Urinary bladder (tissue), 4 donors: ENCODE measurements around the gene MACROH2A1. TPM values are rescaled to one million over a fixed set of nuclear protein-coding genes. Genes with fewer than 3 reads are reported as not detected.

Experiments used
- DNase-seq: peaks from one replicate; pipeline ENCODE4 v3.0.0-alpha.2; 2015; ENCODE audit errors: extremely low spot score
- H3K27ac ChIP-seq: one replicate; pipeline ENCODE4 v1.5.1; 2013; ENCODE audit warnings: low read depth, mild to moderate bottlenecking, moderate library complexity
- H3K36me3 ChIP-seq: one replicate; pipeline ENCODE4 v1.6.1; 2013; ENCODE audit warnings: mild to moderate bottlenecking, moderate library complexity; ENCODE audit not compliant: insufficient read depth
- H3K4me1 ChIP-seq: one replicate; pipeline ENCODE4 v1.6.1; 2013; ENCODE audit warnings: mild to moderate bottlenecking, moderate library complexity; ENCODE audit not compliant: insufficient read depth
- H3K4me3 ChIP-seq: one replicate; pipeline ENCODE4 v1.5.1; 2013; ENCODE audit warnings: low read depth, low read length
- WGBS: extraction: QIAGEN DNeasy Blood & Tissue Kit; methylation state at CpG from one replicate; pipeline ENCODE4 v1.1.7; 2013; 5-methylcytosine and 5-hydroxymethylcytosine counted together
- polyA plus RNA-seq: library from polyadenylated mRNA; stranded (reverse); fragments of 200-250 nt; gene quantifications from one replicate; pipeline ENCODE4 v1.2.3, GENCODE V29; 2013
- small RNA-seq: library from RNA; depleted of rRNA; stranded (forward); fragments of <200 nt; gene quantifications from one replicate; pipeline ENCODE3, GENCODE V24; 2014
- total RNA-seq: library from RNA; depleted of rRNA; stranded (reverse); fragments of >200 nt; gene quantifications from one replicate; pipeline ENCODE4 v1.2.3, GENCODE V29; 2014
- donor health status: healthy with polysubstance abuse.
- donor health status: healthy.

MACROH2A1 gene
- total and polyA plus RNA-seq, 2 donors = 122 to 150 TPM

DNA sequence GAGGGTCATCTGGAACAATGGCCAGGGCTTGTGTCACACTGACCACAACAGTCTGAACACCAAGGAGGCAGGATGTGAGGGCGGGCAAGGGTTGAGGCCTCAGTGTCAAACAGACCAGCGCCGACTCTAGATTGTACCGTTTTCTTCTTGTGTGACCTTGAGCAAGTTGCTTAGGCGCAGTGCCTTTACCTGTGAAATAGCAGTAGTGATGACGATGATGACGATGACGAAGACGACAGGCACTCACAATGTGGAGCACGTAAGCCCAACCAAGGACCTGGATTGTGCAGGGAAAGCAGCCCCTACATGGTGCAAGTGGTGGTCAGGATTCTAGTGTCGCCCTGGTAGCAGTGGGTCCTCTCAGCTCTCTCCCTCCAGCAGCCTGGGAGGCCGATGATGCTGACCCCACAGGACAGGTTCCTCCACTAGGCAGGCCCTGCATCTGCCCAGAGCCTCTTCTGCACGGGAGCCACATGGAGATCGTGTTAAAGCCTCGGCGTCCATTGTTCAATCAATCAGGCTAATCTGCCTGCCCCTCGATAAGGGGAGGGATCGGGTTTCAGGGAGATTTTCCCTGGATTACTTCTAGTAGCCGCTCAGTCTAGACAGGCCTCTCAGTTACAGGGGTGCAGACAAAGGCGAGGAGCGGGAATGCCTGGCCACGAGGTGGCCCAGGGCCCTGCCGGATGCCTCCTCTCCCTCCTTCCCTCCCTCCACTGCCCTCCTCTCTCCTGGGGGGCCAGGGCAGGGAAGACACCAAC is 91.7 kb downstream of the MACROH2A1 start:
- WGBS = 81% methylated on average over 23 of the region's 23 CpGs
- H3K4me1 ChIP-seq = no peaks in the 10 kb centered on the region
- H3K27ac ChIP-seq = no peak overlapping the region
- H3K4me3 ChIP-seq = no peak overlapping the region
- no peaks in the 10 kb centered on the region for H3K36me3 ChIP-seq
- DNase-seq = no peak

DNA sequence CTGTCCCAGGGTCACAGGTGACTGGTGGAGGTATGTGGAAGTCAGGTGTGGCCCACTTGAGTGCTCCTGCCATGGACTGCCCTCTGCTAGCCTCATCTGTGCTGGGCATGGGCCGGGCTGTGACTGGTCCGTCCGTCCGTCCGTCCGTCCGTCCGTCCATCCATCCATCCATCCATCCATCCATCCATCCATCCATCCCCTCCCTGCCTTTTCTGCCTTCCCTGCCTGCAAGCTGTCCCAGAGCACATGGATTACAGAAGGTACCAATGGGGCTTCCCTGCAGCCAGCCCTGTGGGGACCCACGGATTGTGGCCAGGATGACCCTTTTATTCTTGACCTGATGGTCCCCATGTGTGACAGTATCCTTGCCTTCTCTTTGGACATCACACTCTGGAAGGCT is 92.5 kb downstream of the MACROH2A1 start:
- 95% methylated on average over 9 of the region's 9 CpGs for WGBS
- Histone ChIP-seq H3K4me1 (no peaks in the 10 kb centered on the region), H3K27ac (no peak overlapping the region), H3K36me3 (no peaks in the 10 kb centered on the region), H3K4me3 (no peak overlapping the region)
- no peak for DNase-seq

DNA sequence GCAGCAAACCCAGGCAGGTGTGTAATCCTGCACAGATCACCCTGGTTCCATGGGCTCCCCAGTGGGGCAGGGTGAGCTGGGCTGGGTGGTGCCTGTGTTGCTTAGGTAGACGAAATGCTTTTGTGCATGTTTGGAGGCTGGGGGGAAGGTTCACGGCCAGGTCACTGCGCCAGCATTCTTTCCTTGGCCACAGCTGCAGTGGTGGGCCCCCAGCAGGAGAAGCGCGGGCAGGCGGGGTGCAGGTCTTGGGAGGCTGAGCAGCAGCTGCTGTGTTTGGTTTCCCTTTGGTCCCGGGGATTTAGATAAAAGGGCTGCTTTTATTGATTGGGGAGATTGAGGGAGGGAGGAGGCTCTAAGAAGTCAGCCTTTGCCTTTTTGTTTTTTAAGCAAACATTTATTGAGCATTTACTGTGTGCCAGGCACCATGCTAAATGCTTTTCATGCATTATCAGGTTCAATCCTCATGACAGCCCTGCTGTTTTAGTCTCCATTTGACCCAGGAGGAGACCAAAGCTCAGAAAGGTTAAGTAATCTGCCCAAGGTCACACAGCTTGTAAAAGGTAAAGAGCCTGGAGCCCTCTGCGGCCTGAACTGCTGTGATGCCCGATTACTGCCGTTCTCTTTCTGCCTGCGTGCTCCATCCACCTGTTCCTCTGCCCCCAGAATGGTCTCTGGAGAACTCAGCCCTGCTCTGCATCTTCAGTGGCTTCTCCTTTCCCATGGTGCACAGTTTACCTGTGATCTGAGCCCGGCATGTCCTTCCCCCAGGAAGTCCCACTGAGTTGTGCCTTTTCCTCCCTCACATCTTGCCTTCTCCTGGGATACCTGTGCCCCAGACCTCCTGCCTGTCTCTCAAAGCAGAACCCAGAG is 94.4 kb downstream of the MACROH2A1 start:
- DNase-seq = no peak

DNA sequence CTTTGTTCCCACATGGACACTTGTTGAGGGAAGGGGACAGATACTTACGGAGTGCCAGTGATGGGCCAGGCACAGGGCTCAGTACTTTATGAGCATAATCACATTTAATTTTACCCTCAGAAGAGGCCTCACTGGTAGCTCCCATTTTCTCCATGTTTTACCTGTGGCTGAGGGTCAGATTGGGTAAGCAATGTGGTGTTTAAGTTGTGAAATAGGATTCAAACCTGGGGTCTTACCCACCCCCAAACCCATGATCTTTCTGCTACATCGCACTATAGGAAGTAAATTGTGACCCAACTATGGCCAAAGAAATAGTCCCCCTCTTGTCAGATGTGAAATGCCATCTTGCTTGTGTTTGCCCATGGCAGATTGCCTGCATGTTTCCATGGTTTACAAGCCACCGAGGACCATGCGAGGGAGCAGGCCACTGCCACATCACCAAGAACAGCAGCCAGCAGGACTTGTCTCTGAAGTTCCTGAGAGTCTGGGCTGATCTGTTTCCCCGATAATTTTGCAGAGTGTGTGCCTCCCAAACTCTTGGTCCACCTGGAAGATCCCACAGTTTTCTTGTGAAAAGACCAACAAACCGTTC is 95.4 kb downstream of the MACROH2A1 start:
- no peaks in the 10 kb centered on the region for H3K36me3 ChIP-seq
- no peak for DNase-seq
- no peak overlapping the region for H3K27ac ChIP-seq
- WGBS = 84% methylated on average over 6 of the region's 6 CpGs
- H3K4me3 ChIP-seq = no peak overlapping the region
- no peaks in the 10 kb centered on the region for H3K4me1 ChIP-seq

More for the DNA sequence above, 94.4 kb downstream of the MACROH2A1 start:
- Histone ChIP-seq H3K36me3 (no peaks in the 10 kb centered on the region), H3K4me1 (no peaks in the 10 kb centered on the region), H3K27ac (no peak overlapping the region), H3K4me3 (no peak overlapping the region)
- WGBS = 76% methylated on average over 12 of the region's 12 CpGs

DNA sequence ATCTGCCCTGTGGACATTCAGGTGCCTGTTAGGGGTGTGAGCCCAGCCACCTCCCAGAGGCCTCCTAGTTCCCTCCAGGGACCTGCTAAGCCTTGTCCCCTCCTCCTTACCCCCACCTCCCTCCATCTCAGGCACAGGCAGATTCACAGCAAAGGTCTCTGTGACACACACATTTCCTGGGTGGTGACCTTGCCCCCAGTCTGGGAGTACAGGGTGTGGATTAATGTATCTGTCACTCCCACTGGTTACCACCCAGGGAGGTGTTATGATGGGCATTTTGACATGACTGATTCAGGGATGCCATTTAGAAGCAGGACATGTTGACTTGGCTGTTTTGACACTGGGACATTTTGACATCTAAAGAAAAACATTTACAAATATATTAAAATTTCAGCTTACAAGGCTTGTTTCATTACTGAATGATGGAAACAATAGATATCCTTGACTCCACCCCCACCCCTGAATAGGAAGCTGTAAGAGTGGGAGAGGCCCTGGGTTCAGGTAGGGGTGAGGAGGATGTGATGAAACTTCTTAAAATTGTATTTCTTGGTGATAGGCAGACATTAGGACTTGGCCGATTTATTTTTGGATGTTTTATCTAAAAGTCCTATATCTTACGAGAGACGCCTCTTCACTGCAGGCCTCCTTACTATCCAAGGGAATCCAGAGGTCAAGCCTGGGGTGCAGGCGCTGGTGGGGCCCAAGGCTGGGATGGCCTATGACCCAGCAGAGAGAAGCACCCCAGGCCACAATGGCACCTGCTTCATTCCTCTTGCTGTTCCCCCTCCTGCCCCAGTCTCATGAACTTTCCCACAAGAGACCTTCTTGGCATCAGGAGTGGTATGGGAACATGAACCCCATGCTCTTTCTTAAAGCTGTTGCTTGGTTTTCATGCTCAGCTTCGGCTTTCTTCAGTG is 101.9 kb downstream of the MACROH2A1 start:
- no peaks in the 10 kb centered on the region for H3K4me1 ChIP-seq
- H3K27ac ChIP-seq = no peak overlapping the region
- WGBS = 98% methylated on average over 5 of the region's 5 CpGs
- no peak for DNase-seq
- no peaks in the 10 kb centered on the region for H3K36me3 ChIP-seq
- no peak overlapping the region for H3K4me3 ChIP-seq

DNA sequence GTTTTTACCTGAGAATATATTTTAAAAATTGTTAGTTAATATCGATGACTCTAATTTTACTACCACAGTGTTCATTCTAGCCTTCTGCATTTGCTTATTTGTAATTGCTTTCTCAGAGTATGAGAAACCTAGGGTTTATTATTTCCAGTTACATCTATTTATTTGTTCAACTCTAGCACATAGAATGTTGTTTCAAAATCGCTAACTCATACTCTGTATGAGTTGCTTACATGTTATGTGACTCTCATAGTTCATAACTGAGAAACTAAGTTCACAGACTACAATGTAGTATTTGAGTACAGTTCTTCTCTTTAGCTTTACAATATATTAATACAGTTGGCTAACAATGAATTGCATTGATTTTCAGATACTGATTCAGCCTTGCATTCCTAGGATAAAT is 103.2 kb downstream of the MACROH2A1 start:
- no peak overlapping the region for H3K27ac ChIP-seq
- no peaks in the 10 kb centered on the region for H3K36me3 ChIP-seq
- DNase-seq = no peak
- H3K4me1 ChIP-seq = no peaks in the 10 kb centered on the region
- 96% methylated on average over 2 of the region's 2 CpGs for WGBS
- H3K4me3 ChIP-seq = no peak overlapping the region

DNA sequence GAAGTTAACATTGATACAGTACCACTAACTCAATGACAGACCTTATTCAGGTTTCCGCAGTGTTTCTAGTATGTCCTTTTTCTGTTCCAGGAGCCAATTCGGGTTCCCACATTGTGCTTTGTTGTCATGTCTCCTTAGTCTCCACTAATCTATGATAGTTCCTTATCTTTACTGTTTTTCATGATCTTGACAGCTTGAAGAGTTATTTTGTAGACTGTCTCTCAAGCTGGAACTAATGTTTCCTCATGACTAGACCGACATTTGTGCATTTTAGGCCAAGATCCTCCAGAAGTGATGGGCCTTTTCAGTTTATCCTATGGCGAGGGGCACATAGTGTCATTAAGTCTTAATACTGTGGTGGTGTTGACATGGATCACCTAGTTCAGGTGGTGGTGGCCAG is 104.2 kb downstream of the MACROH2A1 start:
- Histone ChIP-seq H3K27ac (no peak overlapping the region), H3K36me3 (no peaks in the 10 kb centered on the region), H3K4me1 (no peaks in the 10 kb centered on the region), H3K4me3 (no peak overlapping the region)
- 96% methylated on average over 4 of the region's 4 CpGs for WGBS
- no peak for DNase-seq

DNA sequence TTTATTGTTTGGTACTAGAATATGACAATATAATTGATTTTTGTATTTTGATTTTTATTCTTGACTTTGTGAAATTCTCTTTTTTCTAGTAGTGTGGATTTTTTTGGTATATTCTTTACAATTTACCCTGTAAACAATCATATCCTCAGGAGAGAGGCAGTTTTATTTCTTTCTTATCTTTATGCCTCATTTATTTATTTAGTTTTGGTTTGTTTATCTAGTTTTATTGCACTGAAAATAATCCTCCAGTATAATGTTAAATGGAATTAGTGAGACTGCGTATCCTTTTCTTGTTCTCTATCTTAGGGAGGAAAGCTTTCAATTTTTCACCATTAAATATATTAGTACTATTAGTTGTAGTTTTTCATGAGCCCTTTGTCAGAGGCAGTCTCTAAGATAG is 109.4 kb downstream of the MACROH2A1 start:
- 56% methylated on average over 1 of the region's 1 CpG for WGBS
- H3K27ac ChIP-seq = no peak overlapping the region
- H3K4me3 ChIP-seq = no peak overlapping the region
- H3K4me1 ChIP-seq = no peaks in the 10 kb centered on the region
- H3K36me3 ChIP-seq = no peaks in the 10 kb centered on the region
- DNase-seq = no peak

DNA sequence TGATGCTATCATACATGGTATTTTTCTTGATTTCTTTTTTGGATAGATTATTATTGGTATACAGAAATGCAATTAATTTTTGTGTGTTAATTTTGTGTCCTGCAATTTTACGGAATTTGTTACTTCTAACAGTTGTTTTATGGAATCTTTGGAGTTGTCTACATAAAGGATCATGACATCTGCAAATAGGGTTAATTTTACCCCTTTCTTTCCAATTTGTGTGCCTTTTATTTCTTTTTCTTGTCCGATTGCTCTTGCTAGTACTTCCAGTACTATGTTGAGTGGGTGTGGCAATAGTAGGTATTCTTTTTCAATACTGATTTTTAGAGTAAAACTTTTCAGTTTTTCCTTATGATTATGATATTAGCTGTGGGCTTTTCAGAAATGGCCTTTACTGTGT is 111.5 kb downstream of the MACROH2A1 start:
- no peak for DNase-seq
- no peak overlapping the region for H3K27ac ChIP-seq
- no peaks in the 10 kb centered on the region for H3K4me1 ChIP-seq
- no peak overlapping the region for H3K4me3 ChIP-seq
- WGBS = 97% methylated on average over 2 of the region's 2 CpGs
- H3K36me3 ChIP-seq = no peaks in the 10 kb centered on the region

Small RNAs within 50 kb of the gene (small RNA-seq; reads per million reads assigned to genes)
- gene DCANP1 = not detected

Other genes with a start within 250 kb of the MACROH2A1 start
- gene DCANP1, start 48.1 kb upstream of the MACROH2A1 start, total RNA-seq = 0.16 TPM
- not detected for gene DCANP1, start 48.1 kb upstream of the MACROH2A1 start, polyA plus RNA-seq
- gene TIFAB, start 53.1 kb upstream of the MACROH2A1 start, total RNA-seq = 0.37 TPM
- 0.05 TPM for gene TIFAB, start 53.1 kb upstream of the MACROH2A1 start, polyA plus RNA-seq
- not detected for gene NEUROG1, start 136.7 kb upstream of the MACROH2A1 start, total RNA-seq
- gene NEUROG1, start 136.7 kb upstream of the MACROH2A1 start, polyA plus RNA-seq = not detected
- gene CXCL14, start 179.8 kb upstream of the MACROH2A1 start, total RNA-seq = 16.0 TPM
- gene CXCL14, start 179.8 kb upstream of the MACROH2A1 start, polyA plus RNA-seq = 107 TPM